HS-27A (cell line): ENCODE measurements around the gene FBH1.
"Not testable (repeated sequence)": the region's sequence is repeated elsewhere in the genome, so short reads cannot be mapped to it uniquely, and the experiment has no call there.

Source experiments
- DNase-seq: peaks from one replicate; pipeline ENCODE4 v3.0.0-alpha.2; 2012; ENCODE audit warnings: low read depth, missing footprints

Gene FBH1

GRCh38 chr10:5876181-5876768, 13.8 kb upstream of the FBH1 start:
- no peak for DNase-seq

GRCh38 chr10:5877041-5877440, 13.0 kb upstream of the FBH1 start:
- DNase-seq: not testable (repeated sequence)

- no peak for DNase-seq
Measured at GRCh38 chr10:5882961-5883360, 7.1 kb upstream of the FBH1 start.

GRCh38 chr10:5885619-5886018, 4.4 kb upstream of the FBH1 start:
- no peak for DNase-seq

GRCh38 chr10:5887029-5887428, 3.0 kb upstream of the FBH1 start:
- no peak for DNase-seq

GRCh38 chr10:5887641-5888040, 2.4 kb upstream of the FBH1 start:
- no peak for DNase-seq

GRCh38 chr10:5888351-5888750, 1.7 kb upstream of the FBH1 start:
- DNase-seq: no peak

GRCh38 chr10:5888843-5889623, 1.0 kb upstream of the FBH1 start:
- no peak for DNase-seq

- DNase-seq: no peak
Measured at GRCh38 chr10:5890452-5890915, 441 bp downstream of the FBH1 start.

GRCh38 chr10:5891009-5891408, 966 bp downstream of the FBH1 start:
- DNase-seq: no peak

- no peak for DNase-seq
Measured at GRCh38 chr10:5892007-5892406, 2.0 kb downstream of the FBH1 start.

GRCh38 chr10:5893321-5893720, 3.3 kb downstream of the FBH1 start:
- DNase-seq: no peak

GRCh38 chr10:5894403-5894802, 4.4 kb downstream of the FBH1 start:
- DNase-seq: no peak

- no peak for DNase-seq
Measured at GRCh38 chr10:5894873-5895272, 4.8 kb downstream of the FBH1 start.

GRCh38 chr10:5895365-5895764, 5.3 kb downstream of the FBH1 start:
- no peak for DNase-seq

GRCh38 chr10:5895804-5896203, 5.8 kb downstream of the FBH1 start:
- no peak for DNase-seq

- no peak for DNase-seq
Measured at GRCh38 chr10:5896208-5897052, 6.4 kb downstream of the FBH1 start.

- no peak for DNase-seq
Measured at GRCh38 chr10:5897053-5897340, 7.0 kb downstream of the FBH1 start.

- no peak for DNase-seq
Measured at GRCh38 chr10:5897504-5897903, 7.5 kb downstream of the FBH1 start.

GRCh38 chr10:5898163-5898562, 8.1 kb downstream of the FBH1 start:
- no peak for DNase-seq

GRCh38 chr10:5900247-5900646, 10.2 kb downstream of the FBH1 start:
- no peak for DNase-seq

- no peak for DNase-seq
Measured at GRCh38 chr10:5902511-5903274, 12.7 kb downstream of the FBH1 start.
